ENCODE measurements around the gene PIK3IP1.

PIK3IP1 gene

DNA sequence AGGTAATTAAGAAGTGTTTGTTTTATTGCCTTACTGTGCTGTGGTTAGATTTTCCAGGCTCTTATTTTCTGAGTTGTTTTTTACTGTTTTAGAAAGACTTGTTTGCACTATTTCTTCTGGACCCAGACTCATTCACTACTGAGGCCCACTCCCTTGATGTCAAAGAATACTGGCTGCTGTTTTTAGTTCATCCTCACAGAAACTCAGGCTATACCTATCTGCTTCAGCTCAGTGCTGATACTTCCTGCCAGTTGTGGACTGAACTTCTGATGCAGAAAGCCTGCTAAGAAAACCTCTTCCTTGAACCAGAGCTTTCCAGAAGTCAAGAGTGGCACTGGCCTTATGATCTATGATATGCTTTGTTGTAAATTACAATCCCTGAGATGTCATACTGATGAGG, 15.9 kb upstream of the PIK3IP1 start:
- DNase-seq (ENCODE audit: low read depth), result no peak

DNA sequence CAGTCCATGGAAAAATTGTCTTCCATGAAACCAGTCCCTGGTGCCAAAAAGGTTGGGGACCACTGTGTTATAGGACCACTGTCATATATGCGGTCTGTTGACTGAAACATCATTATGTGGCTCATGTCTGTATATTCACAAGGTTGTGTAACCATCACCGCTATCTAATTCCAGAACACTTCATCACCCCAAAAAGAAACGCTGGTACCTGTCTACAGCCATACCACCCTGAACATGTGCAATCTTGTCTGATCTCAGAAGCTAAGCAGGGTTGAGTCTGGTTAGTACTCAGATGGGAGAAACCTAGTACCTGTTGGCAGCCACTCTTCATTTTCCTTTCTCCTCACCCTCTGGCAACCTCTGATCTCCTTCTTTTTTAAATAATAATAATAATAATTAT, 12.9 kb upstream of the PIK3IP1 start:
- no peak for DNase-seq (ENCODE audit: low read depth)

DNA sequence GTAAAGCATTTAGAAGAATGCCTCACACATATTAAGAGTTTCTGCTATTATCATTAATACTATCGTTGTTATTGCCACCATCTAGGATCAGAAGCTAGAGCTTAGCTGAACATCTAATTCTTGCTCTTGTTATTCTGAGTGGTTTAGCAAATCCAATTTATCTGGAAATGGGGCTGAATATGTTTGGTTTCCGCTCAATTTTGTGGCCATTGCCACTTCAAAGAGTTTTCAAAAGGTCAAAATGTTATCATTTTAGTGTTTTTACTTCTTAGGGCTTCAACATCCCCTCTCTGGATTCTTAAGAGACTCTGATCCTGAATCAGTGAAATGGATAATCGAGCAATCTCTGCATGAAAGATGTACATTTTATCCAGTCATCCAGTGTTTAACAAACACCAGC, 10.2 kb upstream of the PIK3IP1 start:
- no peak for DNase-seq (ENCODE audit: low read depth)

DNA sequence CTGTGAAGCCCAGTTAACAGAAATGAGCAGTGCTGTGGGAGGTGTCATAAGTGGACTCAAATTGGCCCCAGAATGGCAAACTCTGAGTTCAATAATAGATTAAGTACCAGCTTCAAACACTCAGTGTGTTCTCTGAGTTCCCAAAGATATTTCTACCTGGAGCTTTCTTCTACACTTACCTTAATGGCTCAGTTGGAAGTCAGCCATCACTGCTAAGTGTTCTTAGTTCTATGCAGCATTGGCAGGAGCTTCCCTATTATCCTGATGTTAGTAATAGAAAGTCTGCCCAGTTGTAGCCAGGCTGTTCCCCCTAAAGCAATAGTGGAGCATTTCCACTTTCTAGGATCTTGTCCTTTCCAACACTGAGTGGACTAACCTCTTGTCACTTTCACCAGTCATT, 9.7 kb upstream of the PIK3IP1 start:
- no peak for DNase-seq (ENCODE audit: low read depth)

DNA sequence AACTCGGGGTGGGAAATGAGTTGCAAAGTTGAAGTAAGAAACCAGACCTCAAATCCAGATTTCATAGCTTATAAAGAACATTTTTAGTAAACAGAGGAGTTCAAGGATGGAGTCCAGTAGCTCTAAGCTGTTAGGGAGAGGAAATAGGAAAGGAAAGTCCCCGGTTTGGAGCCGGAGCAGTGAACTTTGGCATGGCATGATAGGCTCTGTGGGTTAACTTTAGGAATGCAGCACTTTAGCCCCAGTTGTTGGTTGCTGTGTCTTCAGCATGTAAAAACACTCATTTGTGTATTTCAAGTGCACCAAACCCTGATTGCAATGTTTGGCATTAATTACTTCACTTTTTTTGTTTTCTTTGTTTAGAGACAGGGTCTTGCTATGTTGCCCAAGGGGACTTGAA, 8.6 kb upstream of the PIK3IP1 start:
- no peak for DNase-seq (ENCODE audit: low read depth)

DNA sequence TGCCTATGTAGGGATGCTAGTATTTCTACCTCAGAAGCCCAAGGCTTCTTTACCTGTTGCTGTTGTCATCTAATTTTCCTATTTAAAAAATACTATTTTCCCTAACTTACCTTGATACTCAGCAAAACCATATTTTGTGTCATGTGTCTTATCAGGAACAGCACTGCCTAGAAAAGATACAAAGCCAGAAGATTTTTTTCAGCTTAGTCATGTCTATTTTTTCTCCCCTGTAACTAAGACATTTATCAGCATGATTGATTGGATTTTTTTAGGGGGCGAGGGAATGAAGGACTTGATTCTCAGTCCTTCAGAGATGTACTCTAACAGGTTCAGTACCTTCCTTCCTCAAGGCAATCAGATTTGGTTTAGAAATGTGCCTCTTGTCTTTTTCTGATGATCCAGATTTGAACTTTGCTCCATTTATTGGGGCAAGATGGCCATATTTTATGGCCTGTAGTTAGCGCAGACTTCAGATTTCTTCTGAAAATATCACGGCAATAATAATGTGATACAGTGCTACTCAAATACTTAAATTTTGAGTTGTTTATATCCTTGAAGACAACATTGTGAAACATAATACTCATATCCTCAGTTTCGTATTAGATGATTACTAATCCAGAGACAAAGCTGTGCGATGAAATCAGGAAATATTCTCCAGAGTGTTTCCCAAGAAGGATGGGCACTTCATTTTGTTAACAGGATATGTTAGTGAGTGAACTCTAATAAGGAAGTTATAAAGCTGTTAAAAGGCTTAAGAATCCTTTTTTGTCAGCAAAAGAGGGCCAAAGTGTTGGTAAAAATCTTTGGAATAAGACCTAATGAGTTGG, 3.8 kb upstream of the PIK3IP1 start:
- no peak for DNase-seq (ENCODE audit: low read depth)

DNA sequence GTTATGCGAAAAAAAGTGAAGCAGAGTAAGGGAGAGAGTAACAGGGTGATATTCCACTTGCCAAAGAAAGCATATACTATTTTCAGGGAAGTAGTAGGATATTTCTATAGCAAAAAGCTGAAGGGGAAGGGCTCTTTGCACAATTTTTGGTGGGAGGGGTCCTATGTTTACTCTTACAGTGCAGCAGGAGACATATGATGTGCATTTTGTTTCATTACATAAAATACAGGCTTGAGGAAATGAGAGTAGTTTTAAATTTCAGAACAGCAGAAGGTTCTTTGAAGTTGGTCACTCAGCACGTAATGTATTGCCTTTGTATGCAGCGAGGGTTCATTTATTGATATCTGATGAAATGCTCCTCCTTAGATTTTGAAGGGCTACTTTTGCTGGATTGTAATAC, 3.1 kb upstream of the PIK3IP1 start:
- no peak for DNase-seq (ENCODE audit: low read depth)

DNA sequence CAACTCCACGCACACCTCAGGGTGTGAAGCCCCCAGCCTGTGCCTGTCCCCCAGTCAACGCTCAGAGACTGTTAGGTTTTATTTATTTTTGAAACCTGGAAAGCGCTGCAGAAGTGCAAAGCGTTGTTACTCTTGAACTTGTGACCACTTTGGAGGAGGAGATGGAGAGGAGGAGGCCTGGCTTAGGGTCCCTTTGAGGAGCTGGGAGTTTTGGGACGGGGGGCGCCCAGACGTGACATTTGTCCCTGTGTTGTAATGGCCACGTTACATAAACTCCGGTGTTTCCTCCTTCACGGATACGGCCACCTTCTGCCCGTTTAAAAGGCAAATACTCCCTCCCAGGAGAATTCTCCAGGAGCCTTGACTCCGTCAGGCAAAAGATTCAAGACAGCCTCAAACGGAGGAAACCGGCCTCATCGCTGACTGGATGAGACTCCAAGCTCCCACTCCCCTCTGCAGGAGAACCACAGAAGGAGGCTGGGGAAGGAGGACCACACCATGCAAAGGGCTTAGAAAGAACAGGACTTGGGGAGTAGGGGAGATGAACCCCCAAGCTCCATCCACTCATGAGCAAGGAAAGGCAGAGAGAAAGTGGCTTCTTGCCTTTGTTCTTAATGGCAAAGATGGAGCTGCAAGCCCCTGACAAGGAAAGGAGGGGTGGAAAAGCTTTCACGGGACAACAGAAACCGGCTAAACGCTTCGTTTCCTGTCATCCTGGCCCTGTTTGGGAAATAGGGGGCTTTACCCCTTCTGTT, 630 bp downstream of the PIK3IP1 start:
- no peak for DNase-seq (ENCODE audit: low read depth)

DNA sequence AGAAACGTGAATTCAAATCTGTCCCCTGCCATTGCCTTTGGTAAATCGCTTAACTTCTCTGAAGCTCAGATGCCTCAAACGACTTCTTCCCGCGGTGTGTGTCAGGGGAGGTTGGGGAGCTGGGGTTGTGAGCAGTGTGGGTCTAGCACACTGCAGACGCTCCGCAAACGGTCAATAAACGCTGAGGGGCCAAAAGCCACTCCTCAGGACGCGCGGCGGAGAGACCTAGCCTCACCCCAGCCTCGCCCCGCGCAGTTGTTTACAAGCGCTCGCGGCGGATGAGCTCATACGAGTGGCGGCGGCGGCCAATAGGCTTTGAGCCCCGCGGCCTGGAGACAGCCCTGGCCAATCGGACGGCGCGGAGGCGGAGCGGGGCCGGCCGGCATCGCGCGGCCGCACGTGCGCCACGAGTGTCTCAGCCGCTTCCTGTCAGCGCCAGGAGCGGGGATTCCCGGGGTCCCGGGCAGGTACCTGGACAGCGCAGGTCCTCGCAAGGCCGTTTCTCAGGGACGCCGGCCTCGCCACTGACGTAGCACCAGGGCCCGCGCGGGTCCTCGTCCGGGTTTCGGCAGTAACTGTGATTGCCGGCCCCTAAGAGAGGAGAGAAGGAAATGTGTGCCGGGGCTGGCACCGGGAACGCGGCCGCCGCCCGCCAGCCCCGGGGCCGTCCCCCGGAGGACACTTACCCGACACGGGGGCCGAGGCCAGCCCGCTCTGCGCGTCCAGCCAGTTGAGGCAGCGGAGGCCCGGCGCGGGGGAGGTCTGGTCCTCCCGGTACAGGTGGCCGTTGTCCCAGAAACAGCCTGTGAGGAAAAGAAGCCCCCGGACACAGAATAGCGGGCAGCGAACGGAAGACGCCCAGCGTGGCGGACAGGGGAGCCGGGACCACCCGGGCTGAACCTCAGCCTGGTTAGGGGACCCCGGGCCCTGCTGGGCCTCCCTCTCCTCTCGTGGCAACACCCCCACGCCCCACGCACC, 1.5 kb downstream of the PIK3IP1 start:
- DNase-seq (ENCODE audit: low read depth), result no peak

DNA sequence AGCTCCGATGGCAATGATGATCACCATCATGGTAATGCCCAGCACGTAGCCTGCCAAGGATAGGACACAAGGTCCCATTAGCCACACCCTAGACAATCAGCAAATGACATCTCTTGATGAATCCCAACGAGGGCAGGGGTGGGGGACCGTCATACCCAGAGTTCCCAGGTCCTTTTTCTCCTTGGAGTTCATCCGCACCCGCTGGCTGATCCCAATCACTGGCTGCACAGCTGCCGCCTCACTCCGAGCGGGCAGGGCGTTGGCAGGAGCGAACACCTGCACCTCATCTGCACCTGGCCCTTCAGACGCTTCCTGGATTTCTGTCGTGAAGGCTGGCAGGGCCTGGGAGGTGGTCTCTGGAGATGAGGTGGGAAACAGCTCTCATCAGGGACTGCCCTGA, 2.9 kb downstream of the PIK3IP1 start:
- no peak for DNase-seq (ENCODE audit: low read depth)

DNA sequence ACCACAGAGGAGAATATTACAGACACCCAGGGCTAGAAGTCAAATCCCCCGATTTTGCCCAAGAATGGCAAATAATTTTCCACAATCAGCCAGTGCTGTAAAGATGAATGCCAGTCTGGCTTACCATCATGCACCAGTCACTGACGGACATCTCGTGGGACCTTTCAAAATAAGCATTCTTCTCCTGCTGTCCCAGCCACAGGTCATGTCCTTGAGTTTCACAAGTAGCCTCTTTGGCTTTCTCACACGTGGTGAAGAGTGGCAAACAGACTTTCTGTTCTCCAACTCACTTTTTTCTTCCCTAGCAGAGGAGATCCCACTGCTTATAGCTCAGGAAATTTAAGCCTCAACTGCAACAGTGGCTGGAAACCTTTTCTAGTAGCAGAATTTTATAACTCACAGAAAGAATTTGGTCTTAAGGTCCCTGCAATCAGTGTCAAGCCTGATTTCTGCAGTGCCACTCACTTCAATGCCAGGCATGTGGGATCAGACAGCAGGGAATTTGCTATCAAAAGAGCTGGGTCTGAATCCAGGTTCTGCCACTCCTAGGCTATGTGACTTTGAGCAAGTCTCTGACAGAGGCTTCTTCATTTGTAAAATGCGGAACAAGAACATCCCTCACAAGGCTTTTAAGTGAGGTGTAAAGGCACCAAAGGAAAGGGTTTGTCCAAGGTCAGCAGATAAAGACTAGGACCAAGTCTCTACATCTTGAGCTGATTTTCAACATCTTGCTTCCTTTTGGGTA, 3.6 kb downstream of the PIK3IP1 start:
- no peak for DNase-seq (ENCODE audit: low read depth)

DNA sequence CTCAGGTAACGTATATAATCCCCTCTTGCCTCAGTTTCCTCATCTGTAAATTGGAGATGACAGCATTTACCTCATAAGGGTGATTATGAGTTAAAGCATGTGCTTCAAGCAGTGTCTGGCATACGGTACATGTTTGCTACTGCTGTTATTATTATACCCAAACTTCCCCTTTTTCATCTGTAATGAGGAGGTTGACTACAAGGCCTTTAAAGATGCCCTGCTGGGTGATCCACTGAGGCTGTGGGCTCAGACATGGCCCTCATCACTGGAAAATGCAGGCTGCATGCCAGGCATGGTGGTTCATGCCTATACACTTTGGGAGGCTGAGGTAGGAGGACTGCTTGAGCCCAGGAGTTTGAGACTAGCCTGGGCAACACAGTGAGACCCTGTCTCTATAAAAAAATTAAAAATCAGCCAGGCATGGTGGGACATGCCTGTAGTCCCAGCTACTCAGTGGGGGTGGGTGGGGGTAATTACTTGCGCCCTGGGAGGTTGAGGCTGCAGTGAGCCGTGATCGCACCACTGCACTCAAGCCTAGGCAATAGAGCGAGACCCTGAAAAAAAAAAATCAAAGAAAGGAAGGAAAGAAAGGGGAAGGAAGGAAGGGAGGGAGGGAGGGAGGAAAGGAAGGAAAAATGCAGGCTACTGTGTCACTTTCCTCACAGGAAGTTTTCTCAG, 4.3 kb downstream of the PIK3IP1 start:
- DNase-seq (ENCODE audit: low read depth), result no peak

DNA sequence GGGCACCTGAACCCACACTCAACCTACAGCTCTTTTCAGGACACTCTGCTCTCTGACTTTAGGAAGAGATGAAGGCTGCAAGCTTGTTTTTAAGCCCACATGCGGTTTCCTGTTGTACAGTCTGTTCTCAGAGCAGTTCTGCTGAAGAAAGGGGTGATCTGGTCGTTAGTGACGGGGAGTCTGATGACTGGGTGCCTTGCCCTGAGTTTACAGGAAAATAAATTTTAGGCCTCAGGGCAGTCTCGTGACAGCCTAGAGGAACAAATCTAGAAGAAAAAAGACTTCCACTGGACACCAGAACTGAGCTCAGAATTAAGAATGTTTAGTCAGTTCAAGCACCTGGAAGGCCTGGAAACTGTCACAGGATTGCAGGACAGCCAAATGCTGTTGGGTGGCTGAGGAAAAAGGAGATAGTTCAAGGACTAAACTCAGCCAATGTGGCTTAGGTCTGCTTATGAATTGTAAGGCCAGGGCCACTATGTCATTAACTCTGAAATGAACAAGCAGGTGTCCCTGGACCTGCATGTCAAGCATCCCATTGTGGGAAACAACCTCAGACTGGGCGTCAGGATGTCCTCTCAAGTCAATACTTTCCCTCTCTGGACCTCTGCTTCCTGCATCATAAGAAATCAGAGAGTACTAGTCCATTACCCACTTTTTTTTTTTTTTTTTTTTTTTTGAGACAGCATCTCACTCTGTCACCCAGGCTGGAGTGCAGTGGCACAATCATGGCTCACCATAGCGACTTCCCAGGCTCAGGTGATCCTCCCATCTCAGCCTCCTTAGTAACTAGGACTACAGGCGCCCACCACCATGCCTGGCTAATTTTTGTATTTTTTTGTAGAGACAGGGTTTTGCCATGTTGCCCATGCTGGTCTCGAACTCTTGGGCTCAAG, 5.7 kb downstream of the PIK3IP1 start:
- no peak for DNase-seq (ENCODE audit: low read depth)

DNA sequence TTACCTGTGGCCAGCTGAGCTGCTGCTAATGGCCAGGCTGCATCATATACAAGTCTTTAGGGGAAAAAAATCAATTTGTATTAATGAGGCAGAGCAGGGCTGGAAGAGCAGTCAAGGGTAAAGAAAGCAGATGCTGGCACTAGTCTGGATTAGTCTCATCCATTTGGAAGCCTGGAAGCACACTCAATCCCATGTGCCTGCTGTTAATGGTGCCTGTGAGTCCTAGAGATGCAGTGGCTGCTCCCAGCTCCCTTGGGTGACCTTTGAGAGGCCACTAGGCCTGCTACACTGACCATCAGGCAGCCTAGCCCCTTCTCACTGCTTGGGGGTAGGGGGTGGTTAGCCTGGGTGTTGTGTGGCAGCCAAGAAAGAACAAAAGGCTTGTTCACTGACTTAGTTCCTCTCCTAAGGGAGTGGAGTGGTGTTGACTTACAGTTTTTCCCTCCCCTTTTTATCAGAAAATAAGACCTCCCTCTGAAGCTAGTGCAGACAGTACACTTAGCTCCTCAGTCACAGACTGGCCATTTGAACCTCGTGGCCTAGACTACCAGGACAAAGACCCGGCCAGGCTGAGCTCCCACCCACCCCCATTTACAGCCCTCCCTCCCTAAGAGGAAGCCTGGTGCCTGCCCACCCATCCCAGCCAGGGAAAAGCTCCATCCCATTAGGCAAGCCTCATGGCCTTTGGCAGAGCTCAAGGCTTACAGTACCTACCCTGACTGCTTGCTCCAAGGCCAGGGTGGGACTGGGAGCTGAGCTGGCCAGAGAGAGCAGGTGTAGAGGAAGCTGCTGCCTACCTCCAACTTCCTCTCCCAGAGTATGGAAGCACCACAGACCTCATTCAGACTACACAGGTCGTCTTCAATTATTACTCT, 7.8 kb downstream of the PIK3IP1 start:
- no peak for DNase-seq (ENCODE audit: low read depth)

DNA sequence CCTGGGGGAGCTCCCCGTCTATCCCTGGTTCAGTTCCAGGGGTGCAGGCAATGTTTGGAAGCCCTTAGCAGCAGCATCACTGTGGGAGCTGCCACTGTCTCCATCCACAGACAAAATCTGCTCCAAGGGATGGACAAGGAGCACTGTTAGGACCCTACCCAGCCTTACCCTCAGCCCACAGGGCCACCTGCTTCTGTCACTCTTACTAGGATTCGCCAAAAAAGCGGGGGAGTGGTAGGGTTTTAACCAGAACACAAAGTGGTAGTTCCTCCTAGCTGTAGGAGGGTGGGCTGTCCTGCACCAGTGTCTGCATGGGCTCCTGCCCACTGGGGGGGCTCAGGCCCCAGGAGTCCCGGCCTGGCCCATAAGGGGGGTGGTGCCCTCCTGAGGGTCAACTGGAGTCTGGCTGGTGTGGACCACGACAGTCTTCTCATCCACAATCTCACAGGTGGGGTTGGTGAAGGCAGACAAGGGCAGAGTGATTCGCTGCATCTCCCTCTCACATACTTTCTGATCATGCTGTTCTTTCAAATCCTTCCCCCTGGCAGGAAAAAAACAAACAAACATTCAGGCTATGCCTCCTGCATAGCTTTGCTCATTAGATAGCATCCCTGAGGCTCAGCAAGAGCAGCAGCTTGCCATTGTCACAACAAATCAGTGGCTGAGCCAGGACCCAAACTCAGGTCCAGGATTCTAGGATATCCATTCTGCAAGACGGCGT, 9.4 kb downstream of the PIK3IP1 start:
- DNase-seq (ENCODE audit: low read depth), result no peak

DNA sequence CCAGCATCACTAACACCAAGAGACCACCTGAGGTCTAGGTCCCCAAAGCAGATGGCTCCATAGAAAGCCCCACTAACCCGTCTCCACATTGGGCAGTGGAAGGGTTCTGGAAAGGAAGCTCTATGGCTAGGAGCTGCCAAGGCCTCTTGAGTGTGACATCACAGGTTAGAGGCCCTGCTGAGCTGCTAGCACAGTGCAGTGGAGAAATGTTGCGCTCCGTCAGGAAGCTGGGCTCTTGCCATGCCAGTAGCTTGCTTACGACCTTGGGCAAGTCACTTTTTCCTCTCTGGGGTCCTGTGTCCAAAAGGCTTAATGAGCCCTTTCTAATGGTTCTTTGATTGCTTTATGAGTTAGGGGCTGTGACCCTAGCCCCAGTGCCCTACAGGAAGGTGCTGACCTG, 10.6 kb downstream of the PIK3IP1 start:
- DNase-seq (ENCODE audit: low read depth), result no peak

DNA sequence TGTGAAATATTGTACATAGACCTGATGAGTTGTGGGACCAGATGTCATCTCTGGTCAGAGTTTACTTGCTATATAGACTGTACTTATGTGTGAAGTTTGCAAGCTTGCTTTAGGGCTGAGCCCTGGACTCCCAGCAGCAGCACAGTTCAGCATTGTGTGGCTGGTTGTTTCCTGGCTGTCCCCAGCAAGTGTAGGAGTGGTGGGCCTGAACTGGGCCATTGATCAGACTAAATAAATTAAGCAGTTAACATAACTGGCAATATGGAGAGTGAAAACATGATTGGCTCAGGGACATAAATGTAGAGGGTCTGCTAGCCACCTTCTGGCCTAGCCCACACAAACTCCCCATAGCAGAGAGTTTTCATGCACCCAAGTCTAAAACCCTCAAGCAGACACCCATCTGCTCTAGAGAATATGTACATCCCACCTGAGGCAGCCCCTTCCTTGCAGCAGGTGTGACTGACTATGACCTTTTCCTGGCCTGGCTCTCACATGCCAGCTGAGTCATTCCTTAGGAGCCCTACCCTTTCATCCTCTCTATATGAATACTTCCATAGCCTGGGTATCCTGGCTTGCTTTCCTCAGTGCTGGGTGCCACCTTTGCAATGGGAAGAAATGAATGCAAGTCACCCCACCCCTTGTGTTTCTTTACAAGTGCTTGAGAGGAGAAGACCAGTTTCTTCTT, 12.3 kb downstream of the PIK3IP1 start:
- DNase-seq (ENCODE audit: low read depth), result no peak

DNA sequence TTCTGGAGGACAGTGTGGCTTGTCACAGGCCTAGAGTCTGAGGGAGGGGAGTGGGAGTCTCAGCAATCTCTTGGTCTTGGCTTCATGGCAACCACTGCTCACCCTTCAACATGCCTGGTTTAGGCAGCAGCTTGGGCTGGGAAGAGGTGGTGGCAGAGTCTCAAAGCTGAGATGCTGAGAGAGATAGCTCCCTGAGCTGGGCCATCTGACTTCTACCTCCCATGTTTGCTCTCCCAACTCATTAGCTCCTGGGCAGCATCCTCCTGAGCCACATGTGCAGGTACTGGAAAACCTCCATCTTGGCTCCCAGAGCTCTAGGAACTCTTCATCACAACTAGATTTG, 13.0 kb downstream of the PIK3IP1 start:
- no peak for DNase-seq (ENCODE audit: low read depth)

Measured in GM04503 (cell line).